Endodermal cell (in vitro differentiated cells): Measurements from ENCODE around the gene BMF. TPM values are rescaled to one million over a fixed set of nuclear protein-coding genes. Genes with fewer than 3 reads are reported as not detected.

Experiments used
- DNase-seq: peaks from one replicate; pipeline ENCODE4 v3.0.0-alpha.2; 2017
- H3K27ac ChIP-seq: 2 replicates; pipeline ENCODE4 v1.5.1; 2013; ENCODE audit warnings: mild to moderate bottlenecking, low read depth, low read length, moderate library complexity
- H3K27me3 ChIP-seq: 2 replicates; pipeline ENCODE4 v1.6.1; 2013; ENCODE audit warnings: mild to moderate bottlenecking, low read length, moderate library complexity; ENCODE audit not compliant: insufficient read depth, control insufficient read depth, poor library complexity, severe bottlenecking
- H3K36me3 ChIP-seq: 2 replicates; pipeline ENCODE4 v1.7.0; 2013; ENCODE audit warnings: mild to moderate bottlenecking, low read length, moderate library complexity; ENCODE audit not compliant: control insufficient read depth, insufficient read depth
- H3K4me1 ChIP-seq: one replicate; pipeline ENCODE4 v1.7.0; 2013; ENCODE audit warnings: low read length; ENCODE audit not compliant: control insufficient read depth, insufficient read depth
- H3K4me3 ChIP-seq: 2 replicates; pipeline ENCODE4 v1.5.1; 2013; ENCODE audit warnings: mild to moderate bottlenecking, low read length, moderate library complexity
- H3K9ac ChIP-seq: 2 replicates; pipeline ENCODE4 v1.6.1; 2013; ENCODE audit warnings: mild to moderate bottlenecking, low read length, moderate library complexity; ENCODE audit not compliant: poor library complexity, severe bottlenecking; ENCODE audit errors: extremely low read depth
- H3K9me3 ChIP-seq: 2 replicates; pipeline ENCODE4 v1.6.1; 2013; ENCODE audit warnings: mild to moderate bottlenecking, low read length, moderate library complexity; ENCODE audit not compliant: control insufficient read depth
- H3K27ac Mint-ChIP-seq: 2 replicates; pipeline ENCODE4 v1.8.0; 2020; ENCODE audit warnings: mixed read lengths
- H3K27me3 Mint-ChIP-seq: 2 replicates; pipeline ENCODE4 v1.8.0; 2021; ENCODE audit warnings: mild to moderate bottlenecking, mixed read lengths; ENCODE audit not compliant: insufficient read depth
- H3K36me3 Mint-ChIP-seq: 2 replicates; pipeline ENCODE4 v1.8.0; 2020; ENCODE audit warnings: low read depth, mixed read lengths
- H3K4me1 Mint-ChIP-seq: 2 replicates; pipeline ENCODE4 v1.8.0; 2020; ENCODE audit warnings: mixed read lengths
- H3K4me3 Mint-ChIP-seq: 2 replicates; pipeline ENCODE4 v1.8.0; 2020; ENCODE audit warnings: mild to moderate bottlenecking, moderate library complexity, mixed read lengths
- H3K9me3 Mint-ChIP-seq: 2 replicates; pipeline ENCODE4 v1.8.0; 2020; ENCODE audit warnings: mild to moderate bottlenecking, mixed read lengths
- WGBS, 2 experiments: methylation state at CpG; one replicate each; pipeline versions ENCODE4 v1.1.5 to v1.1.7; 2013; ENCODE audit warnings: missing lambda C conversion rate in 2 of 2, mixed read lengths in 1 of 2; ENCODE audit not compliant: insufficient coverage in 1 of 2, insufficient read length in 1 of 2; 5-methylcytosine and 5-hydroxymethylcytosine counted together
- total RNA-seq, 2 donors: library from RNA; stranded (reverse); fragmentation: NEBNext Ultra II Directional in 1 of 2; extraction: Animal tissue kit (Norgen Biotek cat#: 25700) in 1 of 2; gene quantifications; 2 replicates in 1 of 2; 3 replicates in 1 of 2; pipeline ENCODE4 v1.2.1, GENCODE V29; 2021
- TF ChIP-seq, protein P1 (sequence below): fragments of 200-600 bp; sonication (generic); conservative IDR thresholded peaks from 2 replicates; pipeline ENCODE4 v1.5.0; 2021; ENCODE audit warnings: antibody characterized with exemption, mild to moderate bottlenecking

BMF gene
- total RNA-seq, 2 donors from 2014 or later, result 48.3 to 53.5 TPM

- no peak overlapping the region for H3K9ac ChIP-seq
- H3K4me1 ChIP-seq, result peaks cover 2% of the 10 kb centered on the region
- no peak for DNase-seq
- H3K9me3 ChIP-seq, result no peaks in the 10 kb centered on the region
- H3K36me3 ChIP-seq, result peaks cover 3% of the 10 kb centered on the region
- Mint-ChIP-seq H3K27ac (no peak overlapping the region), H3K4me1 (peaks cover 23% of the 10 kb centered on the region), H3K4me3 (no peak overlapping the region), H3K36me3 (peaks cover 6% of the 10 kb centered on the region), H3K27me3 (no peaks in the 10 kb centered on the region), H3K9me3 (no peaks in the 10 kb centered on the region)
- no peaks in the 10 kb centered on the region for H3K27me3 ChIP-seq
- no peak overlapping the region for H3K4me3 ChIP-seq
- TF ChIP-seq, protein P1, sequence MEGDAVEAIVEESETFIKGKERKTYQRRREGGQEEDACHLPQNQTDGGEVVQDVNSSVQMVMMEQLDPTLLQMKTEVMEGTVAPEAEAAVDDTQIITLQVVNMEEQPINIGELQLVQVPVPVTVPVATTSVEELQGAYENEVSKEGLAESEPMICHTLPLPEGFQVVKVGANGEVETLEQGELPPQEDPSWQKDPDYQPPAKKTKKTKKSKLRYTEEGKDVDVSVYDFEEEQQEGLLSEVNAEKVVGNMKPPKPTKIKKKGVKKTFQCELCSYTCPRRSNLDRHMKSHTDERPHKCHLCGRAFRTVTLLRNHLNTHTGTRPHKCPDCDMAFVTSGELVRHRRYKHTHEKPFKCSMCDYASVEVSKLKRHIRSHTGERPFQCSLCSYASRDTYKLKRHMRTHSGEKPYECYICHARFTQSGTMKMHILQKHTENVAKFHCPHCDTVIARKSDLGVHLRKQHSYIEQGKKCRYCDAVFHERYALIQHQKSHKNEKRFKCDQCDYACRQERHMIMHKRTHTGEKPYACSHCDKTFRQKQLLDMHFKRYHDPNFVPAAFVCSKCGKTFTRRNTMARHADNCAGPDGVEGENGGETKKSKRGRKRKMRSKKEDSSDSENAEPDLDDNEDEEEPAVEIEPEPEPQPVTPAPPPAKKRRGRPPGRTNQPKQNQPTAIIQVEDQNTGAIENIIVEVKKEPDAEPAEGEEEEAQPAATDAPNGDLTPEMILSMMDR, result no peak
- 91 to 96% methylated on average over 4 to 5 of the region's 5 CpGs for WGBS, 2 experiments
- no peak overlapping the region for H3K27ac ChIP-seq
Observed at GRCh38 chr15:40042791-40043320, 65.8 kb downstream of the BMF start.

- no peak overlapping the region for H3K4me3 Mint-ChIP-seq
- no peaks in the 10 kb centered on the region for H3K9me3 ChIP-seq
- peaks cover 23% of the 10 kb centered on the region for H3K36me3 ChIP-seq
- peaks cover 25% of the 10 kb centered on the region for H3K36me3 Mint-ChIP-seq
- no peak overlapping the region for H3K4me3 ChIP-seq
- no peak overlapping the region for H3K27ac ChIP-seq
- H3K4me1 Mint-ChIP-seq, result peaks cover 23% of the 10 kb centered on the region
- H3K27me3 ChIP-seq, result no peaks in the 10 kb centered on the region
- H3K27me3 Mint-ChIP-seq, result no peaks in the 10 kb centered on the region
- peak overlapping the region; percentile 36 for H3K27ac Mint-ChIP-seq
- 67 to 95% methylated on average over 1 to 3 of the region's 3 CpGs for WGBS, 2 experiments
- H3K9me3 Mint-ChIP-seq, result no peaks in the 10 kb centered on the region
- TF ChIP-seq, protein P1, result no peak
- no peak overlapping the region for H3K9ac ChIP-seq
- DNase-seq, result no peak
- H3K4me1 ChIP-seq, result peaks cover 6% of the 10 kb centered on the region
Observed at GRCh38 chr15:40040770-40041169, 67.9 kb downstream of the BMF start.

GRCh38 chr15:40040293-40040635, 68.4 kb downstream of the BMF start:
- TF ChIP-seq, protein P1, result no peak
- DNase-seq, result no peak
- no peaks in the 10 kb centered on the region for H3K9me3 ChIP-seq
- H3K9ac ChIP-seq, result no peak overlapping the region
- H3K27me3 ChIP-seq, result no peaks in the 10 kb centered on the region
- peak overlapping the region; percentile 36 for H3K27ac Mint-ChIP-seq
- no peaks in the 10 kb centered on the region for H3K9me3 Mint-ChIP-seq
- peaks cover 28% of the 10 kb centered on the region for H3K36me3 ChIP-seq
- H3K4me1 ChIP-seq, result peaks cover 6% of the 10 kb centered on the region
- no peak overlapping the region for H3K4me3 ChIP-seq
- H3K4me3 Mint-ChIP-seq, result peak overlapping the region; percentile 99
- peaks cover 18% of the 10 kb centered on the region for H3K4me1 Mint-ChIP-seq
- no peaks in the 10 kb centered on the region for H3K27me3 Mint-ChIP-seq
- WGBS, 2 experiments, result 89 to 92% methylated on average over 6 of the region's 6 CpGs
- H3K36me3 Mint-ChIP-seq, result peaks cover 29% of the 10 kb centered on the region
- no peak overlapping the region for H3K27ac ChIP-seq
